ENCODE results near the gene BCKDK. TPM values are rescaled to one million over a fixed set of nuclear protein-coding genes. Genes with fewer than 3 reads are reported as not detected.

Gene BCKDK
- total and polyA plus RNA-seq, 2 donors: 9.3 to 16.7 TPM

DNA sequence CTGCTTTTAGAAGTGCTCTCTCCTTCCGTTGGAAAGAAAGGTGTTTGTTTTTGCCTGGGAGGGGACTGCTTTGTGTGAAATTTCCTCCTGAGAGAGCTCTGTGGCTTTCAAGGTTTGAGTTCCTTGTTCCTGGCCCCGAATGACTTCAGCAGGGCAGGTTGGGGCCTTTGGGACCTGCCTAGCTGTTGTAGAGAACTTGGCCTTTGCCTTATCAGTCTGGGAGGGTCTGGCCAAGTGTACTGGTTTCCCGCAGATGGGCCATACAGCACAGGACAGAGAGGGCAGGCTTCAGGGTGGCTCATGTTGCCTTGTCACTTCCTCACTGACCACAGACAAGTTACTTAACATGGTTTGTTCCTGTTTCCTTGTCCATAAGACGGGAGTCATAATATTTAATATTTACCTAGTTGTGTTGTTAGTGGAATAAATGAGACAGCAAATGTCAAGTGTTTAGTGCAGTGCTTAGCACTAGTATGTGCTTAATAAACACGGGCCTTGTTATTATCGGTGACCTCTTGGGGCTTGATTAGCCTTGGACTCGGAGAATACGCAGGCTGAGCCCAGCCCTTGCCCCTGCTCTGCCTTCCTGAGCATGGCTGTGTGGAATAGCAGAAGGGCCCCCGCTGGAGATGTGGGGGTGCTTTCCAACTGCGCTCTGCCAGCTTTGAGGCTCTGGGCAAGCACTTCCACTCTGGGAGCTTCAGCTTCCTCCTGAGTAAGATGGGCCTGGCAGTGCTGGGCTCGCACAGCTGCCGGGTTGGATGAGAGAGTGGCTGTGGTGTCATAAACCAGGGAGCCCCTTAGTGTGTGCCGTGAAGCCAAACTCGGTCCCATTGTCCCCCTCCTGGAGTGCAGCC, 20.8 kb downstream of the BCKDK start:
- H3K36me3 ChIP-seq (ENCODE audit: control insufficient read depth in 2 of 2, insufficient read depth in 2 of 2, low read length in 1 of 2): peaks cover 61 to 76% of the 10 kb centered on the region in 2 donors

DNA sequence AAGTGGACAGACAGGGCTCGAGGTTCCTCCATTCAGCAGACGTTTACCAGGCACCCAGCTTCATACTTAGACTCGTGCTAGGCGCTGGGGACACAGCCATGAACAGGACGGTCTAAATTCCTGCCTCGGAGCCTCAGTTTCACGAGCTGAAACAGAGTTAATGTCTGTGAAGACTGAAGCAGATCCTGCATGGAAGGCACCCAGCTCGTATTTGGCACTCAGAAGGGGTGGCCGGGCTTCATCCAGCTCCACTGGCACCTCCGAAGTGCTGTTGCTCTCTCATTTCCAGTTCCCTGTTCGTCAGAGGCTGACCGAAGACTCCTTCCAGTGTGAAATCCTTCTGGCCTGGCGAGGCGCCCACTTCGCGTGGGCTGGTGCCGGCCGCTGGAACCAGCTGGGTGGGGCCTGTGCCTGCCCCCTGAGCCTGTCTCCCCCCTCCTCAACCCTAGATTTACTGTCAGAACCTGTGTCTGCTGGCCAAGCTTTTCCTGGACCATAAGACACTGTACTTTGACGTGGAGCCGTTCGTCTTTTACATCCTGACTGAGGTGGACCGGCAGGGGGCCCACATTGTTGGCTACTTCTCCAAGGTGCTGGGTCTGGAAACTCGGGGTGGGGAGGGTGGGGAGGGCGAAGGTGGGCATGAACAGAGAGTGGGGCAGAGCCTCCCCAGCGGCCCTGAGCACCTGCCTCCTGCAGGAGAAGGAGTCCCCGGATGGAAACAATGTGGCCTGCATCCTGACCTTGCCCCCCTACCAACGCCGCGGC, 21.6 kb downstream of the BCKDK start:
- 77% methylated on average over 29 of the region's 29 CpGs for WGBS
- DNase-seq (ENCODE audit: low read depth in 6 of 9, low spot score in 9 of 9): no peak

More for the DNA sequence above, 20.8 kb downstream of the BCKDK start:
- peak overlapping the region; percentile 57 to 70 for H3K27ac ChIP-seq (ENCODE audit: low read depth in 1 of 2, low read length in 1 of 2)
- H3K27me3 ChIP-seq (ENCODE audit: control insufficient read depth in 2 of 2, insufficient read depth in 1 of 2, low read length in 1 of 2): no peaks in the 10 kb centered on the region
- WGBS: 68% methylated on average over 14 of the region's 14 CpGs
- H3K4me1 ChIP-seq (ENCODE audit: control insufficient read depth in 2 of 2, insufficient read depth in 2 of 2, low read length in 2 of 2): peaks cover 0 to 18% of the 10 kb centered on the region in 2 donors
- H3K4me3 ChIP-seq (ENCODE audit: low read length in 2 of 2): no peak overlapping the region
- DNase-seq (ENCODE audit: low read depth in 6 of 9, low spot score in 9 of 9): no peak
- no peaks in the 10 kb centered on the region for H3K9me3 ChIP-seq (ENCODE audit: control insufficient read depth in 2 of 2, insufficient read depth in 1 of 2, low read length in 1 of 2)

DNA sequence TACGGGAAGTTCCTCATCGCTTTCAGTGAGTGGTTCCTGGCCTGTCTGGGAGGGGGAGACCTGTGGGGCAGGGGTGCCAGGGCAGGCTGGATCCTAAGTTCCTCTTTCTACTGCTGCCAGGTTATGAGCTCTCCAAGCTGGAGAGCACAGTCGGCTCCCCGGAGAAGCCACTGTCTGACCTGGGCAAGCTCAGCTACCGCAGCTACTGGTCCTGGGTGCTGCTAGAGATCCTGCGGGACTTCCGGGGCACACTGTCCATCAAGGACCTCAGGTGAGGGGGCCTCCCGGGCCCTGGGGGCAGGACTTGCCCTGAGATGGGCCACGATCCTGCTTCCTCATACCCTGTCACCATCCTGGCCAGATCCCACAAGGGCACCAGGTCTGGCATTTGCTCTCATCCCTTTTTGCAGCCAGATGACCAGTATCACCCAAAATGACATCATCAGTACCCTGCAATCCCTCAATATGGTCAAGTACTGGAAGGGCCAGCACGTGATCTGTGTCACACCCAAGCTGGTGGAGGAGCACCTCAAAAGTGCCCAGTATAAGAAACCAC, 22.2 kb downstream of the BCKDK start:
- 83% methylated on average over 10 of the region's 10 CpGs for WGBS
- DNase-seq (ENCODE audit: low read depth in 6 of 9, low spot score in 9 of 9): no peak

More for the DNA sequence above, 21.6 kb downstream of the BCKDK start:
- Histone ChIP-seq H3K27ac (ENCODE audit: low read depth in 1 of 2, low read length in 1 of 2) (peak overlapping the region; percentile 58), H3K4me3 (ENCODE audit: low read length in 2 of 2) (no peak overlapping the region), H3K9me3 (ENCODE audit: control insufficient read depth in 2 of 2, insufficient read depth in 1 of 2, low read length in 1 of 2) (no peaks in the 10 kb centered on the region), H3K36me3 (ENCODE audit: control insufficient read depth in 2 of 2, insufficient read depth in 2 of 2, low read length in 1 of 2) (peaks cover 54 to 70% of the 10 kb centered on the region in 2 donors), H3K4me1 (ENCODE audit: control insufficient read depth in 2 of 2, insufficient read depth in 2 of 2, low read length in 2 of 2) (peaks cover 0 to 18% of the 10 kb centered on the region in 2 donors), H3K27me3 (ENCODE audit: control insufficient read depth in 2 of 2, insufficient read depth in 1 of 2, low read length in 1 of 2) (no peaks in the 10 kb centered on the region)

DNA sequence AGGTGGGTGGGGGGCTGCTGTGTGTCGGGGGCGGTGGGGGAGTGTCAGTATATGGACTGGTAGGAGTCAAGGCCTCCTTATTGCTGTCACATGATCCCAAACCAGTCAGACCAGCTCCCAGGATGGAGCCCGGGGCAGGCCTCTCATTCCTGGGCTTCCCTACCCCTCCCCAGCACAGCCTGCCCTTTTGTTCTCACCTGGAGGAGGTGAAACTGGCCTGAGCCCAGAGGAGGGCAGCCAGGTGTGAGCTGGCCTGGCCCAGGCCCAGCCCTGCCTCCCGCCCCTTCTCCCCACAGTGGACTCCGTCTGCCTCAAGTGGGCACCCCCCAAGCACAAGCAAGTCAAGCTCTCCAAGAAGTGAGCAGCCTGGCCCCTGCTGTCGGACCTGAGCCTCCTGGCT, 22.7 kb downstream of the BCKDK start:
- Histone ChIP-seq H3K36me3 (ENCODE audit: control insufficient read depth in 2 of 2, insufficient read depth in 2 of 2, low read length in 1 of 2) (peaks cover 48 to 62% of the 10 kb centered on the region in 2 donors), H3K9me3 (ENCODE audit: control insufficient read depth in 2 of 2, insufficient read depth in 1 of 2, low read length in 1 of 2) (no peaks in the 10 kb centered on the region), H3K4me1 (ENCODE audit: control insufficient read depth in 2 of 2, insufficient read depth in 2 of 2, low read length in 2 of 2) (peaks cover 0 to 18% of the 10 kb centered on the region in 2 donors), H3K4me3 (ENCODE audit: low read length in 2 of 2) (no peak overlapping the region), H3K27ac (ENCODE audit: low read depth in 1 of 2, low read length in 1 of 2) (peak overlapping the region in 1 of 2 donors; percentile 9), H3K27me3 (ENCODE audit: control insufficient read depth in 2 of 2, insufficient read depth in 1 of 2, low read length in 1 of 2) (no peaks in the 10 kb centered on the region)
- no peak for DNase-seq (ENCODE audit: low read depth in 6 of 9, low spot score in 9 of 9)
- WGBS: 93% methylated on average over 6 of the region's 6 CpGs

More for the DNA sequence above, 22.2 kb downstream of the BCKDK start:
- Histone ChIP-seq H3K36me3 (ENCODE audit: control insufficient read depth in 2 of 2, insufficient read depth in 2 of 2, low read length in 1 of 2) (peaks cover 52 to 66% of the 10 kb centered on the region in 2 donors), H3K27me3 (ENCODE audit: control insufficient read depth in 2 of 2, insufficient read depth in 1 of 2, low read length in 1 of 2) (no peaks in the 10 kb centered on the region), H3K4me3 (ENCODE audit: low read length in 2 of 2) (no peak overlapping the region), H3K27ac (ENCODE audit: low read depth in 1 of 2, low read length in 1 of 2) (peak overlapping the region; percentile 36 to 50), H3K4me1 (ENCODE audit: control insufficient read depth in 2 of 2, insufficient read depth in 2 of 2, low read length in 2 of 2) (peaks cover 0 to 18% of the 10 kb centered on the region in 2 donors), H3K9me3 (ENCODE audit: control insufficient read depth in 2 of 2, insufficient read depth in 1 of 2, low read length in 1 of 2) (no peaks in the 10 kb centered on the region)

DNA sequence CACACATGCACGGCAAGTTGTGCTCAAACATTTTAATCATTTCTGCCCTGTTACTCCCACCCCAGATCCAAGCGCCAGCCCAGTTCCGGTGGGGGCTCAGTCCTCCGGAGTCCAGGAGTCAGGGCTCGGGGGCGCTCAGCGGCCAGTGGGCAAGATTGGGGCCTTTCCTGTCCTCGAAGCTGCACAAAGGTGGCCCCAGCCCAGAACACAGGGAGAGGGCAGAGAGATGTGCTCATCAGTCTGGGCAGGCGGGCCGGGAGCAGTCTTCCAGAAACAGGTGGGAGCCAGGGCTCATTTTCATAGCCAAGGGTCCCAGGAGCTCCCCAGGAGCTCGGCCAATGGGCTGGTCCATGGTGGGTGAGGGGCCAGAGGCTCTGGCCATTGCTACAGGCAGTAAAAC, 23.2 kb downstream of the BCKDK start:
- H3K36me3 ChIP-seq (ENCODE audit: control insufficient read depth in 2 of 2, insufficient read depth in 2 of 2, low read length in 1 of 2): peaks cover 45 to 62% of the 10 kb centered on the region in 2 donors
- H3K9me3 ChIP-seq (ENCODE audit: control insufficient read depth in 2 of 2, insufficient read depth in 1 of 2, low read length in 1 of 2): no peaks in the 10 kb centered on the region
- no peak for DNase-seq (ENCODE audit: low read depth in 6 of 9, low spot score in 9 of 9)
- H3K4me3 ChIP-seq (ENCODE audit: low read length in 2 of 2): no peak overlapping the region
- peaks cover 0 to 18% of the 10 kb centered on the region in 2 donors for H3K4me1 ChIP-seq (ENCODE audit: control insufficient read depth in 2 of 2, insufficient read depth in 2 of 2, low read length in 2 of 2)
- no peaks in the 10 kb centered on the region for H3K27me3 ChIP-seq (ENCODE audit: control insufficient read depth in 2 of 2, insufficient read depth in 1 of 2, low read length in 1 of 2)
- no peak overlapping the region for H3K27ac ChIP-seq (ENCODE audit: low read depth in 1 of 2, low read length in 1 of 2)
- 95% methylated on average over 11 of the region's 11 CpGs for WGBS

DNA sequence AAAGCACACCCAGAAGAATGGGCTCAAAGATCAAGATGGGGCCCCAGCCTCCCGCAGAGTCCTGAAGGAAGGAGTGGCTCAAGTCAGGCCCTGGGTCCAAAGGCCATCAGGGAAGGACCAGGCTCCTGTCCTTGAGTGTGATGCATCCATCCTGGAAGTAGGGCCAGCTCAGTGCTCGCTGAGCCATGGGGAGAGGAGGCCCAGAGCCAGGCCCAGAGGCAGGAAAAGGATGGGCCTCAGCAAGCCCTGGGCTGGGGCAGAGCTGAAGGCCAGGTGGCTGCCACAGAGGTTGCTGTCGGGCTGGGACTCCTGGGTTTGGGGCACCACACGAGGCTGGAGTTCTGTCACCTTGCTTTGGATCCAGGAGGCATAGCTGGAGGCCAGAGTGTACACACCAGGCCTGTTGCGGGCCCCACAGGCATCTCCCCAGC, 23.7 kb downstream of the BCKDK start:
- Histone ChIP-seq H3K4me3 (ENCODE audit: low read length in 2 of 2) (no peak overlapping the region), H3K27ac (ENCODE audit: low read depth in 1 of 2, low read length in 1 of 2) (peak overlapping the region in 1 of 2 donors; percentile 46), H3K27me3 (ENCODE audit: control insufficient read depth in 2 of 2, insufficient read depth in 1 of 2, low read length in 1 of 2) (no peaks in the 10 kb centered on the region), H3K9me3 (ENCODE audit: control insufficient read depth in 2 of 2, insufficient read depth in 1 of 2, low read length in 1 of 2) (no peaks in the 10 kb centered on the region), H3K4me1 (ENCODE audit: control insufficient read depth in 2 of 2, insufficient read depth in 2 of 2, low read length in 2 of 2) (peaks cover 0 to 18% of the 10 kb centered on the region in 2 donors), H3K36me3 (ENCODE audit: control insufficient read depth in 2 of 2, insufficient read depth in 2 of 2, low read length in 1 of 2) (peaks cover 42 to 61% of the 10 kb centered on the region in 2 donors)
- WGBS: 93% methylated on average over 5 of the region's 5 CpGs
- DNase-seq (ENCODE audit: low read depth in 6 of 9, low spot score in 9 of 9): no peak

DNA sequence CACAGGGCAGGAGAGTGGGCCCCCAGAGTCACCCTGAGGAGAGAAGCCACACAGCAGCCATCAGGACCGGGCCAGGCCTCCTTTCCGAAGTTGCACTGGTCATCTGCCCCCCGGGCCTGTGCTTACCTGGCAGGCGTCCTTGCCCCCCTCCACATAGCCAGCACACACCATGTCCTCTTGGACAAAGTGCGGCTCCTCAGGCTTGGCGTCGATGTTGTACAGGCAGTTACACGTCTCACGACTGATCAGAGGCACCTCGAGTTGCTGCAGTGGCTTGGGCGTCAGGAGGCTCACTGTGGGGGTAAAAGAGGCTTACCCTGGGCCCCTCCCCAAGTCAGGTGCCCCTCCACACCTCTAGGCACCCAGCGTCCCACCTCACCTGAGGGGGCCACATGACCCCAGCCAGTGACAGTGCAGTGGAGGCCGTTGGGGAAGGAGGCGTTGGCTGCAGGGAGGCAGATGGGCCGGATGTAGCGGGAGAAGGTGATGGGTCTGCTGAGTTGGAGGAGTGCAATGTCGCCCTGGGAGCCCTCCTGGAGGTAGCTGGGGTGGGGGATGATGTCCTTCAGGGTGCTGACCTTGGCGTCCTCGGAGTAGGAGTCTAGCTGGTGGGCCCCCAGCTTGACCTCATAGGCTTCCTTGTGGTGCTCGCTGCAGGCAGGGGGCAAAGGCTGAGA, 24.3 kb downstream of the BCKDK start:
- no peak for DNase-seq (ENCODE audit: low read depth in 6 of 9, low spot score in 9 of 9)
- Histone ChIP-seq H3K36me3 (ENCODE audit: control insufficient read depth in 2 of 2, insufficient read depth in 2 of 2, low read length in 1 of 2) (peaks cover 38 to 55% of the 10 kb centered on the region in 2 donors), H3K4me3 (ENCODE audit: low read length in 2 of 2) (no peak overlapping the region), H3K27me3 (ENCODE audit: control insufficient read depth in 2 of 2, insufficient read depth in 1 of 2, low read length in 1 of 2) (no peaks in the 10 kb centered on the region), H3K27ac (ENCODE audit: low read depth in 1 of 2, low read length in 1 of 2) (peak overlapping the region in 1 of 2 donors; percentile 46), H3K9me3 (ENCODE audit: control insufficient read depth in 2 of 2, insufficient read depth in 1 of 2, low read length in 1 of 2) (no peaks in the 10 kb centered on the region), H3K4me1 (ENCODE audit: control insufficient read depth in 2 of 2, insufficient read depth in 2 of 2, low read length in 2 of 2) (peaks cover 0 to 18% of the 10 kb centered on the region in 2 donors)
- 97% methylated on average over 20 of the region's 20 CpGs for WGBS

DNA sequence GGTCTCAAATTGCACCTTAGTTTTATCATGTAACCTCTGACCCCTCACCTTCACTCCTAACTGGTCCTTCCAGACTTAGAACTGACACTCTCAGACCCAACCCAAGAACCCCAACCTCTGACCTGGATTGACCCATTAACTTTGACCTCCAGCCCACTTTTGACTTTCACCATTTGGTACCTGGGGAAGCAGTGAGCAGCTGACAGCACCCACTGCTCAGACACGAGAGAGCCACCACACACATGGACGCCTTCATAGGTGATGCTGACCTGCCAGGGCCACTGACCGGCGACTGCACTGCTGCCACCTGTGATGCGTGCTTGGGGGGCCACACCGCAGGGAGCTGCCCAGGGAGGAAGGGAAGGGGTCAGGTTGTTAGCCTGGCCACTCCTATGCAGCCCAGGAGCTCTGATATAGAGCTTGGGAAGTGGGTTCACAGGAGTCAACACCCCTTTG, 24.9 kb downstream of the BCKDK start:
- no peak for DNase-seq (ENCODE audit: low read depth in 6 of 9, low spot score in 9 of 9)
- 96% methylated on average over 6 of the region's 6 CpGs for WGBS
- Histone ChIP-seq H3K36me3 (ENCODE audit: control insufficient read depth in 2 of 2, insufficient read depth in 2 of 2, low read length in 1 of 2) (peaks cover 31 to 49% of the 10 kb centered on the region in 2 donors), H3K4me1 (ENCODE audit: control insufficient read depth in 2 of 2, insufficient read depth in 2 of 2, low read length in 2 of 2) (peaks cover 0 to 13% of the 10 kb centered on the region in 2 donors), H3K4me3 (ENCODE audit: low read length in 2 of 2) (no peak overlapping the region), H3K27me3 (ENCODE audit: control insufficient read depth in 2 of 2, insufficient read depth in 1 of 2, low read length in 1 of 2) (no peaks in the 10 kb centered on the region), H3K27ac (ENCODE audit: low read depth in 1 of 2, low read length in 1 of 2) (no peak overlapping the region), H3K9me3 (ENCODE audit: control insufficient read depth in 2 of 2, insufficient read depth in 1 of 2, low read length in 1 of 2) (no peaks in the 10 kb centered on the region)
